ENCODE measurements around the gene PRRT1B. TPM values are rescaled to one million over a fixed set of nuclear protein-coding genes. Genes with fewer than 3 reads are reported as not detected.
"Not testable (repeated sequence)": the region's sequence is repeated elsewhere in the genome, so short reads cannot be mapped to it uniquely, and the experiment has no call there.

PRRT1B gene
- total RNA-seq, 1 donor from 2014 or later: not detected

GRCh38 chr9:131546336-131547084 lies 1.2 kb downstream of the PRRT1B start:
- FAIRE-seq: no peak

GRCh38 chr9:131549186-131549585 lies 3.9 kb downstream of the PRRT1B start:
- not testable (repeated sequence) for FAIRE-seq; DNase-seq (ENCODE audit: low spot score in 2 of 2)

More at GRCh38 chr9:131546336-131547084, 1.2 kb downstream of the PRRT1B start:
- DNase-seq (ENCODE audit: low spot score in 2 of 2): no peak

GRCh38 chr9:131550465-131550864 lies 5.1 kb downstream of the PRRT1B start:
- FAIRE-seq; DNase-seq (ENCODE audit: low spot score in 2 of 2): not testable (repeated sequence)

GRCh38 chr9:131552030-131552429 lies 6.7 kb downstream of the PRRT1B start:
- FAIRE-seq (no peak), DNase-seq (ENCODE audit: low spot score in 2 of 2) (no peak)

GRCh38 chr9:131554087-131554842 lies 8.9 kb downstream of the PRRT1B start:
- no peak for DNase-seq (ENCODE audit: low spot score in 2 of 2)
- no peak for FAIRE-seq

- FAIRE-seq (no peak), DNase-seq (ENCODE audit: low spot score in 2 of 2) (no peak)
Measured at GRCh38 chr9:131554843-131555351, 9.6 kb downstream of the PRRT1B start.

- FAIRE-seq: no peak
Measured at GRCh38 chr9:131555841-131556673, 10.7 kb downstream of the PRRT1B start.

GRCh38 chr9:131557855-131558548 lies 12.7 kb downstream of the PRRT1B start:
- DNase-seq (ENCODE audit: low spot score in 2 of 2): no peak
- FAIRE-seq: no peak

More at GRCh38 chr9:131555841-131556673, 10.7 kb downstream of the PRRT1B start:
- DNase-seq (ENCODE audit: low spot score in 2 of 2): no peak

GRCh38 chr9:131559421-131560000 lies 14.2 kb downstream of the PRRT1B start:
- DNase-seq (ENCODE audit: low spot score in 2 of 2) (no peak), FAIRE-seq (no peak)

GRCh38 chr9:131562032-131562959 lies 17.0 kb downstream of the PRRT1B start:
- no peak for FAIRE-seq
- no peak for DNase-seq (ENCODE audit: low spot score in 2 of 2)

- no peak for FAIRE-seq
Measured at GRCh38 chr9:131565369-131565768, 20.0 kb downstream of the PRRT1B start.

GRCh38 chr9:131566158-131566557 lies 20.8 kb downstream of the PRRT1B start:
- FAIRE-seq (no peak), DNase-seq (ENCODE audit: low spot score in 2 of 2) (no peak)

More at GRCh38 chr9:131565369-131565768, 20.0 kb downstream of the PRRT1B start:
- no peak for DNase-seq (ENCODE audit: low spot score in 2 of 2)

GRCh38 chr9:131567910-131568309 lies 22.6 kb downstream of the PRRT1B start:
- DNase-seq (ENCODE audit: low spot score in 2 of 2) (no peak), FAIRE-seq (no peak)

- DNase-seq (ENCODE audit: low spot score in 2 of 2) (no peak), FAIRE-seq (no peak)
Measured at GRCh38 chr9:131574730-131575640, 29.7 kb downstream of the PRRT1B start.

GRCh38 chr9:131575946-131576853 lies 30.9 kb downstream of the PRRT1B start:
- DNase-seq (ENCODE audit: low spot score in 2 of 2) (no peak), FAIRE-seq (no peak)
